HFF-Myc (cell line): Measurements from ENCODE around the gene WDR7.

Experiments used
- DNase-seq: peaks from one replicate; pipeline ENCODE4 v3.0.0-alpha.2; 2011; ENCODE audit warnings: low read depth; ENCODE audit errors: extremely low read depth
- H3K4me3 ChIP-seq: replicated peaks from 2 replicates; pipeline ENCODE4 v1.5.1; 2011; ENCODE audit warnings: low read depth, mild to moderate bottlenecking, control low read depth, low read length
- TF ChIP-seq, protein P1 (sequence below): IDR thresholded peaks from 2 replicates; pipeline ENCODE4 v1.5.1; 2012; ENCODE audit warnings: mild to moderate bottlenecking, low read depth, low read length, control low read depth; ENCODE audit errors: missing control alignments

Gene WDR7

DNA sequence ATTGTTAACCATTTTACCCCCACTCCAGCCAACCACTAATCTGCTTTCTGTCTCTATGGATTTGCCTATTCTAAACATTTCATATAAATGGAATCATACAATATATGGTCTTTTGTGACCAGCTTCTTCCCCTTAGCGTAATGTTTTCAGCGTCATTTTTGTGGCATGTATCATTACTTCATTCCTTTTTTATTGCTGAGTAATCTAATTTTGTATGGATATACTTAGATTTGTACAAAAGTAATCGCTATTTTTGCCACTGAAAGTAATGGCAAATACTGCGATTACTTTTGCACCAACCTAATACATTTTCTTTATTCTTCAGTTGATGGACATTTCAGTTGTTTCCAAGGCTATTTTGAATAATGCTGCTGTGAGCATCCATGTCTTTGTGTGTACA lies 227.6 kb downstream of the WDR7 start:
- H3K4me3 ChIP-seq: no peak overlapping the region
- TF ChIP-seq, protein P1, sequence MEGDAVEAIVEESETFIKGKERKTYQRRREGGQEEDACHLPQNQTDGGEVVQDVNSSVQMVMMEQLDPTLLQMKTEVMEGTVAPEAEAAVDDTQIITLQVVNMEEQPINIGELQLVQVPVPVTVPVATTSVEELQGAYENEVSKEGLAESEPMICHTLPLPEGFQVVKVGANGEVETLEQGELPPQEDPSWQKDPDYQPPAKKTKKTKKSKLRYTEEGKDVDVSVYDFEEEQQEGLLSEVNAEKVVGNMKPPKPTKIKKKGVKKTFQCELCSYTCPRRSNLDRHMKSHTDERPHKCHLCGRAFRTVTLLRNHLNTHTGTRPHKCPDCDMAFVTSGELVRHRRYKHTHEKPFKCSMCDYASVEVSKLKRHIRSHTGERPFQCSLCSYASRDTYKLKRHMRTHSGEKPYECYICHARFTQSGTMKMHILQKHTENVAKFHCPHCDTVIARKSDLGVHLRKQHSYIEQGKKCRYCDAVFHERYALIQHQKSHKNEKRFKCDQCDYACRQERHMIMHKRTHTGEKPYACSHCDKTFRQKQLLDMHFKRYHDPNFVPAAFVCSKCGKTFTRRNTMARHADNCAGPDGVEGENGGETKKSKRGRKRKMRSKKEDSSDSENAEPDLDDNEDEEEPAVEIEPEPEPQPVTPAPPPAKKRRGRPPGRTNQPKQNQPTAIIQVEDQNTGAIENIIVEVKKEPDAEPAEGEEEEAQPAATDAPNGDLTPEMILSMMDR: no peak
- no peak for DNase-seq

DNA sequence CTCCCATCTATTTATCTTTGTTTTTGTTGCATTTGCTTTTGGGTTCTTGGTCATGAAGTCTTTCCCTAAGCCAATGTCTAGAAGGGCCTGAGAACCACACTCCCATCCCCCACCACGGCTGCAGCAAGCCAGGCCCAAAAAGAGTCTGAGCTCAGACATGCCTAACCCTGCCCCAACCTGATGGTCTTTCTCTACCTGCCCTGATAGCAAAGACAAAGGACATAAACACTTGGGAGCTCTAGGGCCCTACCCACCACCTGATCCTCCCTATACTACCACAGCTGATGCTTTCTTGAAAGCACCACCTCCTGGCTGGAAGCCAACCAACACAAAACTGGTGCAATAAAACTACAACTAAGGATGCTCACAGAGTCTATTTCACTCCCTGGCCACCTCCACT lies 233.4 kb downstream of the WDR7 start:
- DNase-seq: no peak
- TF ChIP-seq, protein P1: no peak
- H3K4me3 ChIP-seq: no peak overlapping the region

DNA sequence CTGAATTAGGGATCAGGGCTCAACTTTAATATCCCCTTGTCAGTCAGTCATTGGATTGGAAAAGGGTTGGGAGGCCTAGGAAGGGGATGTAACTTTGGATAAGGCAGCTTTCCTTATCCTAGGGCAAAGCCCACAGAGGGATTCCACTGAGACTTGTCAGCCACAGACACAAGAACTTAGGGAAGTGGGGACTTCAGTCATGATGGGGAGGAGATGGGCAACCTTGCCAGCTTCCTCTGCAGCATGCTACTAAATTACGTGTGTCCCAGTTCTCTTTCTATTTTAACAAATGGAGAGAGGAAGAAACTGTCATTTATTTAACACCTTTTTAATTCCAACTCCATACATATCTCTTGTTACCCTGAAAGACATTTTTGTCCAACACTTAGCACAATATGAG lies 237.8 kb downstream of the WDR7 start:
- TF ChIP-seq, protein P1: no peak
- H3K4me3 ChIP-seq: no peak overlapping the region
- DNase-seq: no peak

DNA sequence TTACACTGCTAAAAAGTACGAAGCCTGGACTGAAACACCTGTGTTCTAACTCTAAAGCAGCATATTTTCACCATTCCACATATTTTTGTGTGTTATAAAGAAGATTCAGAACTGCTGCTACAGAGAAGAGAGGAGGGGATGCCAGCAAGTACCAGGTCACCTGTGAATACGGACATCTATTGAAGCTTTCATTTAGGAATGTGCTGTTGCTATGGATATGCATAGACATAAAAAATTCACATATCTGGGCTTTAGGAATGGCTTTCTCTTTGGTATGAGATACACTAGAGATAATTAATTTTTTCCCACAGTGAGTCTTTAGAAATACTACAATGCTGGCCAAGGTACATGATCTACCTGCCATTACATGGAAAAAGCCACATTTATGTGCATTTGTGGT lies 238.5 kb downstream of the WDR7 start:
- H3K4me3 ChIP-seq: no peak overlapping the region

DNA sequence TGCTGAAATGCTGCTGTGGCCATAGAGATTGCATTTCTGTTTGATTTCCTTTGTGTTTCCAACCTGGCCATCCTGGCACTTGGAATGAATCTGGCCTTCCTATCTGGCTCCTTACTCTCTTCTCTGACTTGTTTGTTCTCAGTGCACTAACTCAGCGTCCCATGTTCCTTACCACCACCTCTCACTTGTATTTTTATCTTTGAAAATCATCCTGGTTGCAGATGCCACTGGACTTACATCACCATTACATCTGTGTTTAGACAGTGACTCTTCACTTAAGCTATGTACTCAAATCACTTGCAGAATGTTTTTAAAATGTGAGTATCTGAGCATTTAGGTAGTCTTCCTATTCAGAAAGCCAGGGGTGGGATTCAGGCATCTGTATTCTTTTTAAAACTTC lies 239.5 kb downstream of the WDR7 start:
- H3K4me3 ChIP-seq: no peak overlapping the region
- peak; percentile 63 for DNase-seq
- TF ChIP-seq, protein P1: no peak

More for the DNA sequence above, 238.5 kb downstream of the WDR7 start:
- no peak for DNase-seq
- TF ChIP-seq, protein P1: no peak

DNA sequence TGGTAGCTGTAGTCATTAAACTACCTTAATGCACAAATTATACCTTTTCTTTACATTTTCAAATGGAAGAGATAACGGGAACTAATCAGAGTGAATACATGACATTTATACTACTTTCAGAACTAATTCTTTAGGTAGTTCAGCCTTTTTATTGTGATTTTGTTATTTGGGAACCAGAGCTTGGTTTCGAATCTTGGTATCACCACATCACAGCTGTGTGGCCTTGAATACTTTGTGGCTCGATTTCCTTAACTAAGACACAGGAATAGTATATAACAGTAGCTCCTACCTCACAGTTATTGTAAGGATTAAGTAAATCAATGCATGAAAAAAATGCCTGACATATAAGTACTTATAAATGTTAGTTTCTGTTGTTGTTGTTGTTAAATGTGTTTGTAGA lies 240.0 kb downstream of the WDR7 start:
- H3K4me3 ChIP-seq: no peak overlapping the region
- no peak for DNase-seq
- TF ChIP-seq, protein P1: no peak

DNA sequence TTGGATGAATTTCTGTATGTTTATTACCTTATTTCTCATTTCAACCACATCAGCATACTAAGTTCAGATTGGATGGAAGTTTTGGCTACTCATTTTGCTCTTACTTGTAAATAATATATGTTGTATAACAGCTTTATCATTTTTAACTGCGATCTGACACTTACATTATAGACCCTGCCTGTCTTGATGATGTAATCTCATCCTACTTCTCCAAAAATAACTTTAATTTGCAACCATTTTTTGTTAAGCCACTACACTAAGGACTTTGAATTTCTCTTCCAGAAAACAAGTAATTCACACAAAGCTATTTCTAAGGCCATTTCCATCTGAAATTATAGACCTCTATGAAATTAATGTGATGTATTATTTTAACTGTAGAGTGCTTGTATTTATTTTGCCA lies 240.7 kb downstream of the WDR7 start:
- TF ChIP-seq, protein P1: no peak
- H3K4me3 ChIP-seq: no peak overlapping the region
- DNase-seq: no peak
